NCI-H187 (cell line): ENCODE results near the gene KCNH1.

Experiments used
- DNase-seq, 2 experiments: peaks; one replicate each; lab custom pipeline; 2025; lab: John Stamatoyannopoulos, UW

KCNH1 gene

GRCh38 chr1:211133836-211134669, at the start of gene KCNH1:
Gene KCNH1 (minus strand): TSS chr1:211134148. CDS start chr1:211133945, 203 bp downstream.
- peak; percentile 39 to 47 for DNase-seq

GRCh38 chr1:211182746-211183145, 48.8 kb upstream of the KCNH1 start:
- DNase-seq, result no peak

GRCh38 chr1:211174375-211174774, 40.4 kb upstream of the KCNH1 start:
- no peak for DNase-seq

GRCh38 chr1:211172657-211173056, 38.7 kb upstream of the KCNH1 start:
- no peak for DNase-seq

- DNase-seq, result no peak
Measured at GRCh38 chr1:211169353-211169752, 35.4 kb upstream of the KCNH1 start.

GRCh38 chr1:211158866-211159265, 24.9 kb upstream of the KCNH1 start:
- no peak for DNase-seq

- DNase-seq, result no peak
Measured at GRCh38 chr1:211155040-211155439, 21.1 kb upstream of the KCNH1 start.

GRCh38 chr1:211153932-211154331, 20.0 kb upstream of the KCNH1 start:
- DNase-seq, result no peak

GRCh38 chr1:211148366-211148765, 14.4 kb upstream of the KCNH1 start:
- DNase-seq, result no peak

GRCh38 chr1:211145944-211146343, 12.0 kb upstream of the KCNH1 start:
- DNase-seq, result no peak

GRCh38 chr1:211135342-211135950, 1.5 kb upstream of the KCNH1 start:
- no peak for DNase-seq

GRCh38 chr1:211133393-211133835, 534 bp downstream of the KCNH1 start:
- no peak for DNase-seq

- DNase-seq, result no peak
Measured at GRCh38 chr1:211132721-211133392, 1.1 kb downstream of the KCNH1 start.

GRCh38 chr1:211129776-211130175, 4.2 kb downstream of the KCNH1 start:
- no peak for DNase-seq

- DNase-seq, result no peak
Measured at GRCh38 chr1:211127166-211127565, 6.8 kb downstream of the KCNH1 start.

GRCh38 chr1:211126622-211127021, 7.3 kb downstream of the KCNH1 start:
- DNase-seq, result no peak

GRCh38 chr1:211118407-211119102, 15.4 kb downstream of the KCNH1 start:
- DNase-seq, result no peak

GRCh38 chr1:211114446-211114845, 19.5 kb downstream of the KCNH1 start:
- DNase-seq, result no peak

- DNase-seq, result no peak
Measured at GRCh38 chr1:211113566-211113965, 20.4 kb downstream of the KCNH1 start.

GRCh38 chr1:211111351-211111750, 22.6 kb downstream of the KCNH1 start:
- no peak for DNase-seq

GRCh38 chr1:211101481-211101880, 32.5 kb downstream of the KCNH1 start:
- no peak for DNase-seq

- no peak for DNase-seq
Measured at GRCh38 chr1:211099393-211099792, 34.6 kb downstream of the KCNH1 start.
